IMR-90 (cell line): ENCODE measurements around the gene PRKAG2. TPM values are rescaled to one million over a fixed set of nuclear protein-coding genes. Genes with fewer than 3 reads are reported as not detected.

ENCODE experiments used
- ATAC-seq: fragments of 200-7000 bp; cut with Tn5 transposase; 2 replicates; pipeline ENCODE4 v1.9.1; 2020; ENCODE audit warnings: low read depth, mild to moderate bottlenecking, moderate library complexity
- BruUV-seq: library from RNA; stranded (reverse); fragments of 400-500 nt; replicated peaks from 2 replicates; lab custom pipeline; 2021; lab: Mats Ljungman, UMichigan
- CTCF ChIA-PET: fragments of 300-600 bp; formaldehyde crosslinking; extraction: SDS; loops from one replicate; lab custom pipeline; 2021; ENCODE audit warnings: antibody characterized with exemption; lab: Yijun Ruan, JAX
- POLR2A ChIA-PET: fragments of 300-600 bp; sonication (Branson Sonifier 250); formaldehyde crosslinking; loops from one replicate; lab custom pipeline; 2022; ENCODE audit warnings: antibody characterized with exemption; ENCODE audit not compliant: unreplicated experiment; lab: Charles Lee
- DNase-seq: peaks from one replicate; pipeline ENCODE4 v3.0.0; 2013
- H2AFZ ChIP-seq: replicated peaks from 2 replicates; pipeline ENCODE3; 2013; ENCODE audit warnings: low read length, mild to moderate bottlenecking; ENCODE audit not compliant: poor library complexity
- H2AK5ac ChIP-seq: 2 replicates; pipeline ENCODE4 v1.6.1; 2013; ENCODE audit warnings: low read depth, low read length, inconsistent platforms
- H2AK9ac ChIP-seq: replicated peaks from 2 replicates; pipeline ENCODE3; 2013; ENCODE audit warnings: mild to moderate bottlenecking, low read depth, low read length, moderate library complexity; ENCODE audit not compliant: poor library complexity
- H2BK120ac ChIP-seq: 2 replicates; pipeline ENCODE4 v1.6.1; 2013; ENCODE audit warnings: low read depth, low read length, inconsistent platforms
- H2BK15ac ChIP-seq: 3 replicates; pipeline ENCODE4 v1.6.1; 2013; ENCODE audit warnings: low read depth, low read length, inconsistent platforms
- H2BK20ac ChIP-seq: 2 replicates; pipeline ENCODE4 v1.6.1; 2013; ENCODE audit warnings: low read depth, mild to moderate bottlenecking, inconsistent platforms, low read length, moderate library complexity
- H2BK5ac ChIP-seq: 2 replicates; pipeline ENCODE4 v1.6.1; 2013; ENCODE audit warnings: mild to moderate bottlenecking, low read depth, low read length, inconsistent platforms; ENCODE audit not compliant: poor library complexity, severe bottlenecking
- H3K14ac ChIP-seq: replicated peaks from 2 replicates; pipeline ENCODE4 v1.6.1; 2013; ENCODE audit warnings: low read depth, low read length, inconsistent platforms
- H3K18ac ChIP-seq: 2 replicates; pipeline ENCODE4 v1.6.1; 2013; ENCODE audit warnings: low read depth, low read length, control low read depth
- H3K23ac ChIP-seq: 2 replicates; pipeline ENCODE4 v1.6.1; 2013; ENCODE audit warnings: low read depth, low read length, inconsistent platforms
- H3K27ac ChIP-seq: 2 replicates; pipeline ENCODE4 v1.5.1; 2013; ENCODE audit warnings: mild to moderate bottlenecking, control low read depth, low read length; ENCODE audit not compliant: insufficient read depth
- H3K27me3 ChIP-seq: 2 replicates; pipeline ENCODE4 v1.6.1; 2013; ENCODE audit warnings: low read length; ENCODE audit not compliant: control insufficient read depth, insufficient read depth
- H3K36me3 ChIP-seq: 2 replicates; pipeline ENCODE4 v1.6.1; 2013; ENCODE audit warnings: low read length, mixed read lengths; ENCODE audit not compliant: control insufficient read depth, insufficient read depth
- H3K4ac ChIP-seq: 2 replicates; pipeline ENCODE4 v1.6.1; 2013; ENCODE audit warnings: low read depth, low read length, inconsistent platforms
- H3K4me1 ChIP-seq: 2 replicates; pipeline ENCODE4 v1.6.1; 2013; ENCODE audit warnings: low read length, mixed read lengths; ENCODE audit not compliant: control insufficient read depth, insufficient read depth
- H3K4me2 ChIP-seq: 2 replicates; pipeline ENCODE4 v1.6.1; 2013; ENCODE audit warnings: low read depth, mild to moderate bottlenecking, control low read depth, low read length, moderate library complexity
- H3K4me3 ChIP-seq: 2 replicates; pipeline ENCODE4 v1.5.1; 2013; ENCODE audit warnings: low read depth, mild to moderate bottlenecking, control low read depth, low read length, moderate library complexity; ENCODE audit not compliant: insufficient read depth
- H3K56ac ChIP-seq: 2 replicates; pipeline ENCODE4 v1.6.1; 2013; ENCODE audit warnings: low read length, inconsistent platforms; ENCODE audit not compliant: insufficient read depth; ENCODE audit errors: extremely low read depth
- H3K79me1 ChIP-seq, 2 experiments: 2 replicates each; pipeline ENCODE4 v1.6.1; 2013; ENCODE audit warnings: low read length in 2 of 2, inconsistent platforms in 1 of 2, low read depth in 1 of 2
- H3K9ac ChIP-seq: 2 replicates; pipeline ENCODE4 v1.6.1; 2013; ENCODE audit warnings: low read depth, low read length, control low read depth
- H3K9me1 ChIP-seq: 2 replicates; pipeline ENCODE4 v1.6.1; 2013; ENCODE audit warnings: low read length, inconsistent platforms; ENCODE audit not compliant: insufficient read depth
- H3K9me3 ChIP-seq: 2 replicates; pipeline ENCODE4 v1.6.1; 2013; ENCODE audit warnings: low read length; ENCODE audit not compliant: control insufficient read depth, insufficient read depth
- H4K20me1 ChIP-seq: 2 replicates; pipeline ENCODE4 v1.6.1; 2013; ENCODE audit warnings: low read length, inconsistent platforms; ENCODE audit not compliant: insufficient read depth
- H4K5ac ChIP-seq: 2 replicates; pipeline ENCODE4 v1.6.1; 2013; ENCODE audit warnings: mild to moderate bottlenecking, low read depth, low read length, control low read depth
- H4K8ac ChIP-seq, 2 experiments: 2 replicates each; pipeline ENCODE4 v1.6.1; 2013; ENCODE audit warnings: low read depth in 2 of 2, low read length in 2 of 2, control low read depth in 1 of 2, inconsistent platforms in 1 of 2
- H4K91ac ChIP-seq: 2 replicates; pipeline ENCODE4 v1.6.1; 2013; ENCODE audit warnings: low read depth, low read length, inconsistent platforms; ENCODE audit not compliant: insufficient read depth
- BHLHE40 ChIP-seq: fragments of 150-350 bp; IDR thresholded peaks from 2 replicates; pipeline ENCODE4 v1.6.1; 2016; ENCODE audit warnings: mild to moderate bottlenecking, low read depth, low read length
- CEBPB ChIP-seq: IDR thresholded peaks from 2 replicates; pipeline ENCODE4 v1.6.1; 2012; ENCODE audit warnings: low read depth, low read length, improper control_type of control experiment
- CTCF ChIP-seq: conservative IDR thresholded peaks from 2 replicates; pipeline ENCODE4 v1.5.1; 2012; ENCODE audit warnings: mild to moderate bottlenecking, low read depth, low read length, improper control_type of control experiment
- FOS ChIP-seq: fragments of 150-350 bp; IDR thresholded peaks from 2 replicates; pipeline ENCODE4 v1.6.1; 2016; ENCODE audit warnings: low read depth, low read length
- MXI1 ChIP-seq: IDR thresholded peaks from 2 replicates; pipeline ENCODE4 v1.6.1; 2012; ENCODE audit warnings: low read depth, mild to moderate bottlenecking, low read length, moderate library complexity, borderline replicate concordance
- NFE2L2 ChIP-seq: fragments of 150-350 bp; IDR thresholded peaks from 2 replicates; pipeline ENCODE4 v1.6.1; 2016; ENCODE audit warnings: low read depth, mild to moderate bottlenecking, low read length
- POLR2A ChIP-seq: IDR thresholded peaks from 2 replicates; pipeline ENCODE4 v1.6.1; 2012; ENCODE audit warnings: mild to moderate bottlenecking, low read depth, low read length
- RAD21 ChIP-seq: IDR thresholded peaks from 2 replicates; pipeline ENCODE4 v1.6.1; 2012; ENCODE audit warnings: low read length, improper control_type of control experiment
- SMC3 ChIP-seq: fragments of 150-350 bp; IDR thresholded peaks from 2 replicates; pipeline ENCODE4 v1.6.1; 2016; ENCODE audit warnings: low read depth, mild to moderate bottlenecking, antibody characterized with exemption, low read length, moderate library complexity
- WGBS, 2 experiments: methylation state at CpG; one replicate each; pipeline versions ENCODE4 v1.1.5 to v1.1.7; 2013; ENCODE audit warnings: missing lambda C conversion rate in 2 of 2; ENCODE audit not compliant: insufficient read length in 1 of 2; ENCODE audit errors: extremely low coverage in 2 of 2; 5-methylcytosine and 5-hydroxymethylcytosine counted together
- dilution Hi-C: fragments of 300-500 bp; cut with HindIII; formaldehyde crosslinking; loops from one replicate; pipeline ENCODE4 v1.14.3; 2018; ENCODE audit warnings: low sequenced_read_pairs; ENCODE audit not compliant: unreplicated experiment
- in situ Hi-C: fragments of 300-500 bp; cut with MboI; formaldehyde crosslinking; loops from 3 replicates; pipeline ENCODE4 v1.14.3; 2019; ENCODE audit warnings: low sequenced_read_pairs, inconsistent platforms, mixed read lengths
- intact Hi-C: fragments of 100-400 bp; cut with micrococcal nuclease; formaldehyde crosslinking; loops from 2 replicates; pipeline ENCODE4 v1.10.0; 2022
- polyA plus RNA-seq, 3 experiments: library from polyadenylated mRNA; depleted of rRNA; stranded (reverse); fragments of >200 nt; gene quantifications; 2 replicates each; pipeline ENCODE4 v1.2.3, GENCODE V29; 2012; ENCODE audit warnings: low replicate concordance in 1 of 3
- total RNA-seq: library from RNA; depleted of rRNA; stranded (reverse); fragments of >200 nt; gene quantifications from 2 replicates; pipeline ENCODE4 v1.2.3, GENCODE V29; 2012
- TF ChIP-seq, protein P1 (sequence below): fragments of 150-350 bp; IDR thresholded peaks from 2 replicates; pipeline ENCODE4 v1.6.1; 2016; ENCODE audit warnings: low read depth, mild to moderate bottlenecking, low read length, moderate library complexity, borderline replicate concordance

Gene PRKAG2
- total and polyA plus RNA-seq, 2 of the 4 experiments (the other 2 are of a cell fraction): 15.4 to 21.6 TPM

- in situ Hi-C loops (no loop called here), intact Hi-C loops (no loop called here), dilution Hi-C loops (no loop called here)
- Histone ChIP-seq H3K18ac (no peak overlapping the region), H3K36me3 (no peaks in the 10 kb centered on the region), H3K14ac (no peak overlapping the region), H2AK5ac (peak overlapping the region; percentile 84), H4K5ac (no peak overlapping the region), H2AK9ac (no peak overlapping the region), H3K4ac (peak overlapping the region; percentile 58; the same call in 1 of the 2 replicates), H3K9me3 (no peaks in the 10 kb centered on the region), H3K27ac (no peak overlapping the region), H2BK5ac (no peak overlapping the region), H2BK15ac (peak overlapping the region; percentile 77; the same call in 1 of the 3 replicates), H3K9me1 (peaks cover 17% of the 10 kb centered on the region), H3K23ac (no peak overlapping the region), H3K4me3 (no peak overlapping the region), H4K91ac (no peak overlapping the region; the same call in 1 of the 2 replicates), H3K4me2 (no peak overlapping the region), H2AFZ (peak overlapping the region; percentile 25), H4K20me1 (no peaks in the 10 kb centered on the region), H2BK20ac (no peak overlapping the region), H3K56ac (no peak overlapping the region), H3K79me1 (peaks cover 0 to 20% of the 10 kb centered on the region in 2 experiments; a peak in 1 of 4 replicates), H3K9ac (no peak overlapping the region), H2BK120ac (peak overlapping the region; percentile 66), H3K27me3 (no peaks in the 10 kb centered on the region), H3K4me1 (peaks cover 15% of the 10 kb centered on the region), H4K8ac (no peak overlapping the region)
- DNase-seq: no peak
- CTCF ChIA-PET: no interaction called here
- no peak for ATAC-seq
- 90% methylated on average over 5 of the region's 15 CpGs; no CpG with 5 or more reads in 1 of the 2 experiments for WGBS, 2 experiments
- no TSS peak for BruUV-seq
- TF ChIP-seq CTCF (no peak), NFE2L2 (no peak), CEBPB (no peak), POLR2A (no peak), BHLHE40 (no peak), MXI1 (no peak), RAD21 (no peak), SMC3 (no peak), FOS (no peak)
- TF ChIP-seq, protein P1, sequence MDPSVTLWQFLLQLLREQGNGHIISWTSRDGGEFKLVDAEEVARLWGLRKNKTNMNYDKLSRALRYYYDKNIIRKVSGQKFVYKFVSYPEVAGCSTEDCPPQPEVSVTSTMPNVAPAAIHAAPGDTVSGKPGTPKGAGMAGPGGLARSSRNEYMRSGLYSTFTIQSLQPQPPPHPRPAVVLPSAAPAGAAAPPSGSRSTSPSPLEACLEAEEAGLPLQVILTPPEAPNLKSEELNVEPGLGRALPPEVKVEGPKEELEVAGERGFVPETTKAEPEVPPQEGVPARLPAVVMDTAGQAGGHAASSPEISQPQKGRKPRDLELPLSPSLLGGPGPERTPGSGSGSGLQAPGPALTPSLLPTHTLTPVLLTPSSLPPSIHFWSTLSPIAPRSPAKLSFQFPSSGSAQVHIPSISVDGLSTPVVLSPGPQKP: no peak
- POLR2A ChIA-PET: no interaction called here
These were observed 147.4 kb downstream of the PRKAG2 start for GRCh38 chr7:151729521-151729921.
